Gastroesophageal sphincter (tissue), 3 donors: ENCODE data around the gene PEMT.

Experiments used
- EP300 ChIP-seq: sonication (generic); formaldehyde crosslinking; IDR thresholded peaks from one replicate; pipeline ENCODE4 v1.6.1; 2017; ENCODE audit warnings: antibody characterized with exemption, mild to moderate bottlenecking
- POLR2A ChIP-seq, 2 donors: fragments of 450-650 bp; IDR thresholded peaks; one replicate each; pipeline ENCODE4 v1.6.1; 2017; ENCODE audit warnings: antibody characterized with exemption in 2 of 2, mild to moderate bottlenecking in 2 of 2, moderate library complexity in 1 of 2
- POLR2AphosphoS5 ChIP-seq: sonication (generic); formaldehyde crosslinking; IDR thresholded peaks from one replicate; pipeline ENCODE4 v1.6.1; 2017; ENCODE audit warnings: antibody characterized with exemption
- TF ChIP-seq, protein P1 (sequence below), 4 experiments: fragments of 200-600 bp in 2 of 4; fragments of 450-650 bp in 2 of 4; sonication (generic) in 1 of 4; IDR thresholded peaks; one replicate each; pipeline ENCODE4 v1.5.1; 2017 to 2019; ENCODE audit warnings: antibody characterized with exemption in 4 of 4, mild to moderate bottlenecking in 2 of 4, moderate library complexity in 2 of 4

GRCh38 chr17:17552351-17553216, 38.9 kb downstream of the PEMT start:
- TF ChIP-seq, protein P1, sequence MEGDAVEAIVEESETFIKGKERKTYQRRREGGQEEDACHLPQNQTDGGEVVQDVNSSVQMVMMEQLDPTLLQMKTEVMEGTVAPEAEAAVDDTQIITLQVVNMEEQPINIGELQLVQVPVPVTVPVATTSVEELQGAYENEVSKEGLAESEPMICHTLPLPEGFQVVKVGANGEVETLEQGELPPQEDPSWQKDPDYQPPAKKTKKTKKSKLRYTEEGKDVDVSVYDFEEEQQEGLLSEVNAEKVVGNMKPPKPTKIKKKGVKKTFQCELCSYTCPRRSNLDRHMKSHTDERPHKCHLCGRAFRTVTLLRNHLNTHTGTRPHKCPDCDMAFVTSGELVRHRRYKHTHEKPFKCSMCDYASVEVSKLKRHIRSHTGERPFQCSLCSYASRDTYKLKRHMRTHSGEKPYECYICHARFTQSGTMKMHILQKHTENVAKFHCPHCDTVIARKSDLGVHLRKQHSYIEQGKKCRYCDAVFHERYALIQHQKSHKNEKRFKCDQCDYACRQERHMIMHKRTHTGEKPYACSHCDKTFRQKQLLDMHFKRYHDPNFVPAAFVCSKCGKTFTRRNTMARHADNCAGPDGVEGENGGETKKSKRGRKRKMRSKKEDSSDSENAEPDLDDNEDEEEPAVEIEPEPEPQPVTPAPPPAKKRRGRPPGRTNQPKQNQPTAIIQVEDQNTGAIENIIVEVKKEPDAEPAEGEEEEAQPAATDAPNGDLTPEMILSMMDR (IDR thresholded peaks at IDR 0.05), result no peak
- no peak for TF ChIP-seq POLR2A (IDR thresholded peaks at IDR 0.05)
- no peak for TF ChIP-seq POLR2AphosphoS5
- no peak for TF ChIP-seq EP300
